Stomach (tissue), 9 donors: ENCODE data around the gene HNF4A. TPM values are rescaled to one million over a fixed set of nuclear protein-coding genes. Genes with fewer than 3 reads are reported as not detected.

ENCODE experiments used
- DNase-seq, 2 donors: peaks; one replicate each; pipeline versions ENCODE4 v3.0.0 to v3.0.0-alpha.2; 2013 to 2019
- H3K27ac ChIP-seq, 5 donors: fragments of 200-600 bp in 4 of 5; sonication (generic) in 4 of 5; one replicate each; pipeline ENCODE4 v1.5.1; 2013 to 2019; ENCODE audit warnings: mild to moderate bottlenecking in 1 of 5, moderate library complexity in 1 of 5
- H3K27me3 ChIP-seq, 3 donors: fragments of 200-600 bp; sonication (generic); one replicate each; pipeline ENCODE4 v1.5.1; 2017 to 2019; ENCODE audit warnings: mixed run types in 1 of 3
- H3K36me3 ChIP-seq, 4 donors: fragments of 200-600 bp; sonication (generic); 1 replicate in 3 of 4; 2 replicates in 1 of 4; pipeline ENCODE4 v1.5.1; 2016 to 2019
- H3K4me1 ChIP-seq, 4 donors: fragments of 200-600 bp; sonication (generic); one replicate each; pipeline ENCODE4 v1.5.1; 2016 to 2019
- H3K4me3 ChIP-seq, 4 donors: fragments of 200-600 bp; sonication (generic) in 3 of 4; one replicate each; pipeline ENCODE4 v1.5.1; 2016 to 2019; ENCODE audit warnings: mild to moderate bottlenecking in 1 of 4
- H3K9me3 ChIP-seq, 4 donors: fragments of 200-600 bp; sonication (generic); one replicate each; pipeline ENCODE4 v1.5.1; 2016 to 2019
- CTCF ChIP-seq, 7 experiments: fragments of 450-650 bp in 4 of 7; fragments of 200-600 bp in 3 of 7; sonication (generic) in 3 of 7; IDR thresholded peaks; one replicate each; pipeline ENCODE4 v1.5.1; 2016 to 2019; ENCODE audit warnings: antibody characterized with exemption in 7 of 7, control low read depth in 2 of 7, mild to moderate bottlenecking in 1 of 7
- EP300 ChIP-seq: sonication (generic); formaldehyde crosslinking; IDR thresholded peaks from one replicate; pipeline ENCODE4 v1.6.1; 2017; ENCODE audit warnings: antibody characterized with exemption
- POLR2A ChIP-seq, 4 donors: fragments of 450-650 bp; IDR thresholded peaks; one replicate each; pipeline ENCODE4 v1.6.1; 2016; ENCODE audit warnings: antibody characterized with exemption in 4 of 4, control low read depth in 2 of 4, mild to moderate bottlenecking in 1 of 4, moderate library complexity in 1 of 4
- POLR2AphosphoS5 ChIP-seq, 3 donors: sonication (generic); formaldehyde crosslinking; IDR thresholded peaks; one replicate each; pipeline ENCODE4 v1.6.1; 2016; ENCODE audit warnings: antibody characterized with exemption in 3 of 3
- WGBS, 5 donors: extraction: QIAGEN DNeasy Blood & Tissue Kit in 3 of 5; methylation state at CpG; one replicate each; pipeline versions ENCODE4 v1.1.5 to v1.1.7; 2013 to 2018; 5-methylcytosine and 5-hydroxymethylcytosine counted together
- intact Hi-C: fragments of 100-400 bp; cut with DNase I; formaldehyde crosslinking; loops from one replicate; pipeline ENCODE4 v1.15.1; 2023; ENCODE audit warnings: low total_unique reads
- polyA plus RNA-seq, 3 donors: library from polyadenylated mRNA; stranded (reverse); fragments of 200-250 nt; gene quantifications; one replicate each; pipeline ENCODE4 v1.2.3, GENCODE V29; 2013
- total RNA-seq, 5 donors: library from RNA; depleted of rRNA; stranded (reverse); fragments of >200 nt; gene quantifications; one replicate each; pipeline versions ENCODE4 v1.1.0 to v1.2.3, GENCODE V29; 2014 to 2016
- donor health status: healthy with polysubstance abuse.
- donor health status: Bipolar disorder and iron deficiency.
- donor health status: healthy.

Gene HNF4A
- total and polyA plus RNA-seq, 8 donors = 1.3 to 64.8 (median 23.5) TPM

- Histone ChIP-seq H3K9me3 (no peaks in the 10 kb centered on the region), H3K27me3 (no peaks in the 10 kb centered on the region), H3K27ac (no peak overlapping the region), H3K36me3 (no peaks in the 10 kb centered on the region), H3K4me3 (no peak overlapping the region), H3K4me1 (no peaks in the 10 kb centered on the region)
- intact Hi-C loops = no loop called here
- 86 to 94% (median 89%) methylated on average over 8 of the region's 8 CpGs for WGBS, 5 donors
- no peak for TF ChIP-seq EP300
- TF ChIP-seq POLR2AphosphoS5 (IDR thresholded peaks at IDR 0.05) = no peak
- no peak for TF ChIP-seq CTCF (IDR thresholded peaks at IDR 0.05)
- TF ChIP-seq POLR2A (IDR thresholded peaks at IDR 0.05) = no peak
- no peak for DNase-seq
These were observed 101.1 kb downstream of the HNF4A start for GRCh38 chr20:44456611-44457010.

- WGBS, 5 donors = 41 to 62% (median 42%) methylated on average over 5 to 6 of the region's 6 CpGs
- Histone ChIP-seq H3K27ac (no peak overlapping the region), H3K9me3 (no peaks in the 10 kb centered on the region), H3K4me3 (no peak overlapping the region), H3K27me3 (no peaks in the 10 kb centered on the region), H3K36me3 (no peaks in the 10 kb centered on the region), H3K4me1 (no peaks in the 10 kb centered on the region)
- DNase-seq = peak in 1 of 2 donors; percentile 67
- intact Hi-C loops = no loop called here
- no peak for TF ChIP-seq EP300
- no peak for TF ChIP-seq POLR2A (IDR thresholded peaks at IDR 0.05)
These were observed 101.5 kb downstream of the HNF4A start for GRCh38 chr20:44457016-44457415.

GRCh38 chr20:44459271-44459670, 103.8 kb downstream of the HNF4A start:
- Histone ChIP-seq H3K27me3 (no peaks in the 10 kb centered on the region), H3K36me3 (no peaks in the 10 kb centered on the region), H3K4me3 (no peak overlapping the region), H3K4me1 (no peaks in the 10 kb centered on the region), H3K9me3 (no peaks in the 10 kb centered on the region), H3K27ac (no peak overlapping the region)
- intact Hi-C loops = no loop called here
- DNase-seq = no peak
- WGBS, 5 donors = 69 to 90% (median 83%) methylated on average over 2 of the region's 2 CpGs
- TF ChIP-seq CTCF (IDR thresholded peaks at IDR 0.05) = no peak
- TF ChIP-seq POLR2AphosphoS5 (IDR thresholded peaks at IDR 0.05) = no peak
- no peak for TF ChIP-seq POLR2A (IDR thresholded peaks at IDR 0.05)
- TF ChIP-seq EP300 = no peak

- Histone ChIP-seq H3K4me1 (peaks cover 0 to 3% (median 0%) of the 10 kb centered on the region in 4 donors), H3K27me3 (no peaks in the 10 kb centered on the region), H3K4me3 (no peak overlapping the region), H3K36me3 (no peaks in the 10 kb centered on the region), H3K27ac (no peak overlapping the region), H3K9me3 (no peaks in the 10 kb centered on the region)
- TF ChIP-seq POLR2A (IDR thresholded peaks at IDR 0.05) (no peak), EP300 (no peak), CTCF (IDR thresholded peaks at IDR 0.05) (peak in 4 of 7 experiments; percentile 25 to 33 (median 30))
- intact Hi-C loops = no loop called here
- 1 to 12% (median 8%) methylated on average over 3 of the region's 3 CpGs for WGBS, 5 donors
- DNase-seq = peak in 1 of 2 donors; percentile 65
These were observed 105.3 kb downstream of the HNF4A start for GRCh38 chr20:44460795-44461141.

- Histone ChIP-seq H3K4me3 (no peak overlapping the region), H3K27ac (no peak overlapping the region), H3K27me3 (no peaks in the 10 kb centered on the region), H3K4me1 (peaks cover 0 to 3% (median 0%) of the 10 kb centered on the region in 4 donors), H3K36me3 (no peaks in the 10 kb centered on the region), H3K9me3 (no peaks in the 10 kb centered on the region)
- no peak for DNase-seq
- intact Hi-C loops = no loop called here
- TF ChIP-seq POLR2A (IDR thresholded peaks at IDR 0.05) (no peak), POLR2AphosphoS5 (IDR thresholded peaks at IDR 0.05) (no peak), CTCF (IDR thresholded peaks at IDR 0.05) (no peak), EP300 (no peak)
- 40 to 54% (median 45%) methylated on average over 6 of the region's 6 CpGs for WGBS, 5 donors
These were observed 105.8 kb downstream of the HNF4A start for GRCh38 chr20:44461142-44461802.
